Astrocyte of the cerebellum (primary cell): Measurements from ENCODE around the gene CTDNEP1.

ENCODE experiments used
- DNase-seq: peaks from one replicate; pipeline ENCODE4 v3.0.0-alpha.2; 2011; ENCODE audit warnings: low read depth
- H3K4me3 ChIP-seq: 2 replicates; pipeline ENCODE4 v1.5.1; 2011; ENCODE audit warnings: mild to moderate bottlenecking, low read depth, low read length, moderate library complexity
- CTCF ChIP-seq: IDR thresholded peaks from 2 replicates; pipeline ENCODE4 v1.5.1; 2012; ENCODE audit warnings: low read length, low read depth, moderate library complexity, mild to moderate bottlenecking; ENCODE audit errors: missing control alignments
- in situ Hi-C: cut with HindIII; loops from 2 replicates; pipeline ENCODE4 v1.10.0; 2017; ENCODE audit warnings: low sequenced_read_pairs

The CTDNEP1 gene

GRCh38 chr17:7254511-7254910, 3.0 kb upstream of the CTDNEP1 start:
- in situ Hi-C loops: no loop called here
- DNase-seq: no peak
- TF ChIP-seq CTCF: no peak
- no peak overlapping the region for H3K4me3 ChIP-seq

GRCh38 chr17:7253082-7253481, 1.5 kb upstream of the CTDNEP1 start:
- peak overlapping the region; percentile 84 for H3K4me3 ChIP-seq
- no peak for DNase-seq
- no peak for TF ChIP-seq CTCF
- in situ Hi-C loops: no loop called here

- H3K4me3 ChIP-seq: peak within 1 kb of the TSS; percentile 84
- peak; percentile 86 for DNase-seq
- in situ Hi-C loops: no loop called here
- no peak for TF ChIP-seq CTCF
Observed at GRCh38 chr17:7252176-7253043, 876 bp upstream of the CTDNEP1 start, which contains the start of gene ELP5. Gene ELP5, plus strand, starts transcription at chr17:7252215. Its CDS starts 336 bp downstream, at chr17:7252551.

DNA sequence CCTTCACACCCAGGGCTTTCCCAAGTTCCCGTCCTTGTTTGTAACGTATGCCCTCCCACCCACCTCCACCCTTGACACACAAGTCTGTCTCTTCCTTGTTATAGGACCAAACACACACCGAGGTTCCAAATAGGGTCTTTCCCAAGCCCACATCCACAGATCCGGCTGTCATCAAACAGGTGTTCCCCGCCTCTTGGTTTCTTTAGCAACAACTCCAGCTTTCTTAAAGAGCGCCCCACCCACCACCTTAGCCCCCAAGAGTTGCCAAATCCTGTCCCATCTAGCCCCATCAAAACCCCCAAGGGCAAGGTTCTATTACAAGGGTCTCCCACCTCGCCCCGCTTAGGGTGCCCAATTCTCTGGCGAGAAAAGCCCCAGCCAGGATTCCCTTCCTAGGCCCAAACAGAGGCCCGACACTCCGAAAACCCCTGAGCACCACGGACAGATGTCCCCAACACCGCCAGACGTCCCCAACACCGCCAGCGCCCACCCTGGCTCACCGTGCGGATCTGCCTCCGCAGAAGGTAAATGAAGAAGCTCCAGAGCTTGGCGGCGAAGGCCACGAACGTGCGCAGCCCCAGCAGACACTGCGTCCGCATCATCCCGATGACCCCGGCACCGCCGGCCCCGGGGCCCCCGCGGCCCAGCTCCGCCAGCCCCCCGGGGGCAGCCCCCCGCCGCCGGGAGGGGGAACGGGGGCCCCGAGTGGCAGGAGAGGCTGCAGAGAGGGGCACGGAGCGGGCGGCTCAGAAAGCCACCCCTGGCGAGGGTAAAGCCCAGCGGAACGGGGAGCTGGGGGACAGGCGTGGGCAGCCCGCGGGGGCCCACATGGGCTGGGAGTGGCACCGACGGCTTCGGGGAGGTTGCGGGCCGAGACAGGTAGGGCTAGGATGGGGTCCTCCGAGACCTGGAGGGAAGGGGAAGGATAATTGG, 573 bp downstream of the CTDNEP1 start:
- peak overlapping the region; percentile 84 for H3K4me3 ChIP-seq
- TF ChIP-seq CTCF: no peak
- no peak for DNase-seq
- in situ Hi-C loops: no loop called here

- peak overlapping the region; percentile 84 for H3K4me3 ChIP-seq
- no peak for TF ChIP-seq CTCF
- in situ Hi-C loops: no loop called here
- DNase-seq: no peak
Observed at GRCh38 chr17:7249830-7250229, 1.7 kb downstream of the CTDNEP1 start.

GRCh38 chr17:7249214-7249613, 2.3 kb downstream of the CTDNEP1 start:
- TF ChIP-seq CTCF: no peak
- DNase-seq: no peak
- no peak overlapping the region for H3K4me3 ChIP-seq
- in situ Hi-C loops: no loop called here
